Osteocyte (in vitro differentiated cells): Measurements from ENCODE around the gene SLC45A2. TPM values are rescaled to one million over a fixed set of nuclear protein-coding genes. Genes with fewer than 3 reads are reported as not detected.

Experiments used
- DNase-seq: peaks from one replicate; pipeline ENCODE4 v3.0.0; 2021; ENCODE audit warnings: mixed read lengths; ENCODE audit not compliant: unreplicated experiment; ENCODE audit errors: extremely low spot score
- H3K27ac Mint-ChIP-seq: one replicate; pipeline ENCODE4 v1.8.0; 2021; ENCODE audit warnings: mild to moderate bottlenecking, mixed read lengths; ENCODE audit not compliant: unreplicated experiment
- H3K27me3 Mint-ChIP-seq: one replicate; pipeline ENCODE4 v1.8.0; 2021; ENCODE audit warnings: mixed read lengths; ENCODE audit not compliant: unreplicated experiment
- H3K36me3 Mint-ChIP-seq: one replicate; pipeline ENCODE4 v1.8.0; 2021; ENCODE audit warnings: mixed read lengths; ENCODE audit not compliant: unreplicated experiment
- H3K4me1 Mint-ChIP-seq: one replicate; pipeline ENCODE4 v1.8.0; 2021; ENCODE audit warnings: mixed read lengths; ENCODE audit not compliant: unreplicated experiment
- H3K4me3 Mint-ChIP-seq: one replicate; pipeline ENCODE4 v1.8.0; 2021; ENCODE audit warnings: mild to moderate bottlenecking, moderate library complexity, mixed read lengths; ENCODE audit not compliant: unreplicated experiment
- H3K9me3 Mint-ChIP-seq: one replicate; pipeline ENCODE4 v1.8.0; 2021; ENCODE audit warnings: mixed read lengths; ENCODE audit not compliant: unreplicated experiment
- CTCF ChIP-seq: fragments of 200-600 bp; sonication (generic); IDR thresholded peaks from 2 replicates; pipeline ENCODE4 v1.5.0; 2021; ENCODE audit warnings: antibody characterized with exemption, mild to moderate bottlenecking, moderate library complexity
- total RNA-seq: library from RNA; stranded (reverse); gene quantifications from 2 replicates; pipeline ENCODE4 v1.2.1, GENCODE V29; 2021

Gene SLC45A2
- total RNA-seq, 1 donor from 2014 or later = not detected

GRCh38 chr5:33936004-33936380 lies 48.5 kb downstream of the SLC45A2 start:
- H3K27ac Mint-ChIP-seq = no peak overlapping the region
- H3K36me3 Mint-ChIP-seq = no peaks in the 10 kb centered on the region
- DNase-seq = peak; percentile 91
- peak overlapping the region; percentile 78 for H3K4me3 Mint-ChIP-seq
- H3K27me3 Mint-ChIP-seq = peaks cover 21% of the 10 kb centered on the region
- H3K4me1 Mint-ChIP-seq = peaks cover 8% of the 10 kb centered on the region
- TF ChIP-seq CTCF = peak; percentile 37
- H3K9me3 Mint-ChIP-seq = no peaks in the 10 kb centered on the region

GRCh38 chr5:33934176-33934575 lies 50.3 kb downstream of the SLC45A2 start:
- Mint-ChIP-seq H3K4me1 (peaks cover 8% of the 10 kb centered on the region), H3K4me3 (no peak overlapping the region), H3K27me3 (peaks cover 5% of the 10 kb centered on the region), H3K9me3 (no peaks in the 10 kb centered on the region), H3K36me3 (no peaks in the 10 kb centered on the region), H3K27ac (no peak overlapping the region)
- no peak for DNase-seq
- no peak for TF ChIP-seq CTCF

DNA sequence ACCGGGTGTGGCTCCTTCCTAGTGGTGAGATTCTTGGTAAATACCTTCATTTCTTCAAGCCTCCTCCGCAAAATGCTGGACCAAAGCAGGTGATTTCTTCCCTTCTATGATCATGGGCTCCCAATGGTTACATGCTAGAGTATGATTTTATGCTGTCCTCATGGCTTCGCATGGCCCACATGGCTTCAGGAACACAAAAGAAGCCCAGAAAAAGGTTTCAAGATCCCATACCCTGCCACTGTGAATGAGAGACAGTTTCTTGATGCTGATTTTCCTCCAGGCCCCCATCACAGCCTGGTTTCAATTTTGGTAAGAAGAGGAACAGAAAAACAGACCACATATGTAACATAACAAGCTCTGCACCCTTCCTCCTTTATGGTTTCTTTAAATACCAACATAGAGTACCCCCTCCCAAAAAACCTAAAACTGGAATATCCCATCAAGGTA lies 50.7 kb downstream of the SLC45A2 start:
- no peak overlapping the region for H3K27ac Mint-ChIP-seq
- H3K36me3 Mint-ChIP-seq = no peaks in the 10 kb centered on the region
- H3K9me3 Mint-ChIP-seq = no peaks in the 10 kb centered on the region
- no peak for DNase-seq
- H3K4me1 Mint-ChIP-seq = peaks cover 8% of the 10 kb centered on the region
- H3K4me3 Mint-ChIP-seq = no peak overlapping the region
- peaks cover 5% of the 10 kb centered on the region for H3K27me3 Mint-ChIP-seq
- TF ChIP-seq CTCF = no peak

DNA sequence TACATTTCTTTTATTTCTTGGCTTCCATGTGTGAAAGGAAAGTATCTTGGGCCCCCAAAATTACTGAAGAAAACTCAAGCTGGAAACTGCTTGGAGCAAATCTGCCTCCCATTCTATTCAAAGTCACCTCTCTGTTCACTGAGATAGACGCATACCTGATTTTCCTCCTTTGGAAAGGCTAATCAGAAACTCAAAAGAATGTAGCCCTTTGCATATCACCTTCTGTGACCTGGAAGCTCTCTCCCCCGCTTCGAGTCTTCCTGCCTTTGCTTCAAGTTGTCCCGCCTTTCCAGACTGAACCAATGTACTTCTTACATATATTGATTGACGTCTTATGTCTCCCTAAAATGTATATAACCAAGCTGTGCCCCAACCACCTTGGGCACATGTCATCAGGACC lies 53.4 kb downstream of the SLC45A2 start:
- H3K4me1 Mint-ChIP-seq = peaks cover 7% of the 10 kb centered on the region
- no peak overlapping the region for H3K4me3 Mint-ChIP-seq
- peaks cover 3% of the 10 kb centered on the region for H3K27me3 Mint-ChIP-seq
- H3K9me3 Mint-ChIP-seq = no peaks in the 10 kb centered on the region
- no peak overlapping the region for H3K27ac Mint-ChIP-seq
- H3K36me3 Mint-ChIP-seq = no peaks in the 10 kb centered on the region
- no peak for TF ChIP-seq CTCF
- no peak for DNase-seq

DNA sequence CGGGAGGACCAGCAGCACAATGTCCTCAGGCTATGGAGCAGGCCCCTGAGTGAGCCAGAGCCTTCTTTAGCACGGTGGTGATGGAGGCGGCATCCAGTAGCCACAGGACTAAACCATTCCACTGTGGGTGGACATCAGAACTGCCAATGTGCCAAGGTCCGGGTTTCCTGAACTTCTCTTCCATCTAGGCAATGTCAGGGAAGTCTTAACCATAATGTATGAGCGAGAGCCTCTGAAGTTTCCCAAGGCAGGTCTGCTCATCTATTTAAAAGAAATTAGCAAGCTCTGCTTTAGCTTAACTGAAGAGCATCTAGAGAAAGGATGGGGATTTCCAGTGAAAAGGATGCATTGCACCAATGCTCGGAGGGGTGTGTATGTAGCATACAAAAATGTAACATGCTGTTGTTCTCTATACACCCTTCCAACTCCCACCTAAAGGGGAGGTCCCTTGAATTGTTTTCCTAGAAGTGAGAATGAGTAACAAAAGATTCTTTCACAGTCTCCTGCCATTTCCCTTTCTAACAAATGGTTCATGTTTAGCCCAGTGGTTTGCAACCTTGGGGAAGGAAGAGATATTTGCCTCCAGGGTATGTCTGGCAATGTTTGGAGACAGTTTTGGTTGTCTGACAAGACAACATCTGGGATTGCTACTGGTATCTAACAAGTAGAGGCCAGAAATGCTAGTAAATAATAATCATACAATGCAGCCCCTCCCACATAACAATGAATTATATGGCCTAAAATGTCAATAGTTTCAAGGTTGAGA lies 54.4 kb downstream of the SLC45A2 start:
- Mint-ChIP-seq H3K36me3 (no peaks in the 10 kb centered on the region), H3K4me1 (no peaks in the 10 kb centered on the region), H3K4me3 (no peak overlapping the region), H3K27ac (no peak overlapping the region), H3K9me3 (no peaks in the 10 kb centered on the region), H3K27me3 (peaks cover 3% of the 10 kb centered on the region)
- no peak for TF ChIP-seq CTCF
- no peak for DNase-seq
